Astrocyte of the spinal cord (primary cell): ENCODE results near the gene STK39.

Source experiments
- DNase-seq: peaks from one replicate; pipeline ENCODE4 v3.0.0; 2011; ENCODE audit warnings: low read depth, low spot score
- H3K4me3 ChIP-seq: 2 replicates; pipeline ENCODE4 v1.5.1; 2011; ENCODE audit warnings: low read depth, mild to moderate bottlenecking, low read length, moderate library complexity
- CTCF ChIP-seq: IDR thresholded peaks from 2 replicates; pipeline ENCODE4 v1.5.1; 2012; ENCODE audit warnings: low read depth, mild to moderate bottlenecking, low read length, inconsistent platforms
- in situ Hi-C: cut with HindIII; loops from 2 replicates; pipeline ENCODE4 v1.10.0; 2017; ENCODE audit warnings: low sequenced_read_pairs

The STK39 gene

GRCh38 chr2:168024459-168024858, 222.9 kb downstream of the STK39 start:
- in situ Hi-C loops, result no loop called here
- H3K4me3 ChIP-seq, result no peak overlapping the region
- TF ChIP-seq CTCF, result no peak
- DNase-seq, result no peak

GRCh38 chr2:168021800-168022587, 225.4 kb downstream of the STK39 start:
- no peak overlapping the region for H3K4me3 ChIP-seq
- in situ Hi-C loops, result no loop called here
- DNase-seq, result no peak
- no peak for TF ChIP-seq CTCF

- no peak for TF ChIP-seq CTCF
- DNase-seq, result no peak
- no peak overlapping the region for H3K4me3 ChIP-seq
- in situ Hi-C loops, result no loop called here
Observed at GRCh38 chr2:168015274-168015953, 232.0 kb downstream of the STK39 start.

GRCh38 chr2:168009900-168010299, 237.5 kb downstream of the STK39 start:
- in situ Hi-C loops, result no loop called here

GRCh38 chr2:168008646-168009195, 238.7 kb downstream of the STK39 start:
- no peak for TF ChIP-seq CTCF
- in situ Hi-C loops, result no loop called here
- DNase-seq, result no peak

More at GRCh38 chr2:168009900-168010299, 237.5 kb downstream of the STK39 start:
- no peak for TF ChIP-seq CTCF
- no peak overlapping the region for H3K4me3 ChIP-seq
- DNase-seq, result no peak

GRCh38 chr2:168006498-168006897, 240.9 kb downstream of the STK39 start:
- H3K4me3 ChIP-seq, result no peak overlapping the region
- DNase-seq, result no peak
- no peak for TF ChIP-seq CTCF
- in situ Hi-C loops, result no loop called here

More at GRCh38 chr2:168008646-168009195, 238.7 kb downstream of the STK39 start:
- H3K4me3 ChIP-seq, result no peak overlapping the region
